ENCODE data around the gene ACTR3. TPM values are rescaled to one million over a fixed set of nuclear protein-coding genes. Genes with fewer than 3 reads are reported as not detected.
"Not testable (repeated sequence)": the region's sequence is repeated elsewhere in the genome, so short reads cannot be mapped to it uniquely, and the experiment has no call there.

The ACTR3 gene
- total RNA-seq, 1 experiment from 2014 or later: 340 TPM

GRCh38 chr2:113845261-113845660 is 44.6 kb upstream of the ACTR3 start:
- Mint-ChIP-seq H3K4me3 (ENCODE audit: unreplicated experiment) (no peak overlapping the region), H3K27me3 (ENCODE audit: insufficient read depth, unreplicated experiment) (no peaks in the 10 kb centered on the region), H3K9me3 (ENCODE audit: unreplicated experiment) (peaks cover 12% of the 10 kb centered on the region), H3K4me1 (ENCODE audit: low read depth, unreplicated experiment) (peaks cover 9% of the 10 kb centered on the region), H3K27ac (ENCODE audit: unreplicated experiment) (no peak overlapping the region), H3K36me3 (ENCODE audit: insufficient read depth, unreplicated experiment) (no peaks in the 10 kb centered on the region)
- TF ChIP-seq, protein P1, sequence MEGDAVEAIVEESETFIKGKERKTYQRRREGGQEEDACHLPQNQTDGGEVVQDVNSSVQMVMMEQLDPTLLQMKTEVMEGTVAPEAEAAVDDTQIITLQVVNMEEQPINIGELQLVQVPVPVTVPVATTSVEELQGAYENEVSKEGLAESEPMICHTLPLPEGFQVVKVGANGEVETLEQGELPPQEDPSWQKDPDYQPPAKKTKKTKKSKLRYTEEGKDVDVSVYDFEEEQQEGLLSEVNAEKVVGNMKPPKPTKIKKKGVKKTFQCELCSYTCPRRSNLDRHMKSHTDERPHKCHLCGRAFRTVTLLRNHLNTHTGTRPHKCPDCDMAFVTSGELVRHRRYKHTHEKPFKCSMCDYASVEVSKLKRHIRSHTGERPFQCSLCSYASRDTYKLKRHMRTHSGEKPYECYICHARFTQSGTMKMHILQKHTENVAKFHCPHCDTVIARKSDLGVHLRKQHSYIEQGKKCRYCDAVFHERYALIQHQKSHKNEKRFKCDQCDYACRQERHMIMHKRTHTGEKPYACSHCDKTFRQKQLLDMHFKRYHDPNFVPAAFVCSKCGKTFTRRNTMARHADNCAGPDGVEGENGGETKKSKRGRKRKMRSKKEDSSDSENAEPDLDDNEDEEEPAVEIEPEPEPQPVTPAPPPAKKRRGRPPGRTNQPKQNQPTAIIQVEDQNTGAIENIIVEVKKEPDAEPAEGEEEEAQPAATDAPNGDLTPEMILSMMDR (IDR thresholded peaks at IDR 0.05; ENCODE audit: insufficient read depth in 1 of 2, low read depth in 1 of 2, low read length in 1 of 2, severe bottlenecking in 1 of 2, unreplicated experiment in 1 of 2): no peak
- H3K27me3 ChIP-seq (replicated peaks; ENCODE audit: control insufficient read depth, insufficient read depth, low read length): no peaks in the 10 kb centered on the region
- peaks cover 9% of the 10 kb centered on the region for H3K4me1 ChIP-seq
- intact Hi-C loops (cut with micrococcal nuclease; ENCODE audit: unreplicated experiment): no loop called here
- peaks cover 7% of the 10 kb centered on the region; the same call in 1 of the 2 replicates for H3K9me3 ChIP-seq
- no TSS peak for BruUV-seq (replicated peaks)
- CTCF ChIA-PET: no interaction called here
- no peak overlapping the region for H3K4me3 ChIP-seq (ENCODE audit: low read depth, low read length)
- no peaks in the 10 kb centered on the region for H3K36me3 ChIP-seq (ENCODE audit: control insufficient read depth, insufficient read depth, low read length)
- POLR2A ChIA-PET: no interaction called here
- DNase-seq: no peak

DNA sequence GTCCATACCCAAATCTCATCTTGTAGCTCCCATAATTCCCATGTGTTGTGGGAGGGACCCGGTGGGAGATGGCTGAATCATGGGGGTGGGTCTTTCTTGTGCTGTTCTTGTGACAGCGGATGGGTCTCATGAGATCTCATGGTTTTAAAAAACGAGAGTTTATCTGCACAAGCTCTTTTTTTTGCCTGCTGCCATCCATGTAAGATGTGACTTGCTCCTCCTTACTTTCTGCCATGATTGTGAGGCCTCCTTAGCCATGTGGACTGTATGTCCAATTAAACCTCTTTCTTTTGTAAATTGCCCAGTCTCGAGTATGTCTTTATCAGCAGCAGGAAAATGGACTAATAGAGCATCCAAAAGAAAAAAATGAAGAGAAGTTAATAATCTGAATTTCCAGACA is 44.1 kb upstream of the ACTR3 start:
- H3K36me3 Mint-ChIP-seq (ENCODE audit: insufficient read depth, unreplicated experiment); H3K4me1 ChIP-seq; intact Hi-C loops (cut with micrococcal nuclease; ENCODE audit: unreplicated experiment); H3K4me3 Mint-ChIP-seq (ENCODE audit: unreplicated experiment); H3K9me3 ChIP-seq; BruUV-seq (replicated peaks); CTCF ChIA-PET; POLR2A ChIA-PET; H3K27me3 Mint-ChIP-seq (ENCODE audit: insufficient read depth, unreplicated experiment); DNase-seq; H3K4me3 ChIP-seq (ENCODE audit: low read depth, low read length); H3K36me3 ChIP-seq (ENCODE audit: control insufficient read depth, insufficient read depth, low read length); H3K27me3 ChIP-seq (replicated peaks; ENCODE audit: control insufficient read depth, insufficient read depth, low read length); H3K27ac Mint-ChIP-seq (ENCODE audit: unreplicated experiment): not testable (repeated sequence)
- Mint-ChIP-seq H3K9me3 (ENCODE audit: unreplicated experiment) (peaks cover 12% of the 10 kb centered on the region), H3K4me1 (ENCODE audit: low read depth, unreplicated experiment) (peaks cover 14% of the 10 kb centered on the region)

DNA sequence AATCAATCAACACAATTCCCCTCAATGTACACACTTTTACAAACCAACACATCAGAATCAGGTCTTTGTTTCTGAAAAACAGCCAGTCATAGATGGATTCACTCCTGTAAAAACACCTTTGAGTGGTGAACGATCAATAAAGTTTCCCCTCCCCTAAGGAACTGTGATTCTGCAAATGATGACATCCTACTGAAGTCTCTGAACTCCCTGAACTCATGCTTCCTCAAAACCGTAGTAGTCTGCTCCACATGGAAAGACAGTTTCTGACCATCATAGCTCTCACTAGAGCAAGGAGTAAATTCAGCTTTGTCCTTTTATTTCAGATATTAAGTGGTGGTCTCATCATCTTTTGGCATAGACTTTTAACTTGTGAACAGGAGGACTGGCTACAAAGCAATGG is 43.5 kb upstream of the ACTR3 start:
- Mint-ChIP-seq H3K27ac (ENCODE audit: unreplicated experiment) (no peak overlapping the region), H3K4me3 (ENCODE audit: unreplicated experiment) (no peak overlapping the region), H3K4me1 (ENCODE audit: low read depth, unreplicated experiment) (peaks cover 17% of the 10 kb centered on the region), H3K9me3 (ENCODE audit: unreplicated experiment) (peaks cover 12% of the 10 kb centered on the region), H3K27me3 (ENCODE audit: insufficient read depth, unreplicated experiment) (no peaks in the 10 kb centered on the region), H3K36me3 (ENCODE audit: insufficient read depth, unreplicated experiment) (no peaks in the 10 kb centered on the region)
- peaks cover 8% of the 10 kb centered on the region; the same call in 1 of the 2 replicates for H3K9me3 ChIP-seq
- no peak for DNase-seq
- H3K4me1 ChIP-seq: peaks cover 9% of the 10 kb centered on the region; the same call in 1 of the 2 replicates
- H3K36me3 ChIP-seq (ENCODE audit: control insufficient read depth, insufficient read depth, low read length): no peaks in the 10 kb centered on the region
- TF ChIP-seq, protein P1 (IDR thresholded peaks at IDR 0.05; ENCODE audit: insufficient read depth in 1 of 2, low read depth in 1 of 2, low read length in 1 of 2, severe bottlenecking in 1 of 2, unreplicated experiment in 1 of 2): no peak
- no TSS peak for BruUV-seq (replicated peaks)
- POLR2A ChIA-PET: no interaction called here
- CTCF ChIA-PET: no interaction called here
- H3K27me3 ChIP-seq (replicated peaks; ENCODE audit: control insufficient read depth, insufficient read depth, low read length): no peaks in the 10 kb centered on the region
- intact Hi-C loops (cut with micrococcal nuclease; ENCODE audit: unreplicated experiment): no loop called here
- H3K4me3 ChIP-seq (ENCODE audit: low read depth, low read length): no peak overlapping the region

- peaks cover 12% of the 10 kb centered on the region for H3K9me3 Mint-ChIP-seq (ENCODE audit: unreplicated experiment)
- no TSS peak for BruUV-seq (replicated peaks)
- Histone ChIP-seq H3K27me3 (replicated peaks; ENCODE audit: control insufficient read depth, insufficient read depth, low read length) (no peaks in the 10 kb centered on the region), H3K4me1 (peaks cover 9% of the 10 kb centered on the region; the same call in 1 of the 2 replicates), H3K9me3 (peaks cover 8% of the 10 kb centered on the region; the same call in 1 of the 2 replicates), H3K36me3 (ENCODE audit: control insufficient read depth, insufficient read depth, low read length) (no peaks in the 10 kb centered on the region), H3K4me3 (ENCODE audit: low read depth, low read length) (no peak overlapping the region)
- DNase-seq: no peak
- CTCF ChIA-PET: no interaction called here
- H3K4me1 Mint-ChIP-seq (ENCODE audit: low read depth, unreplicated experiment): peaks cover 17% of the 10 kb centered on the region
- POLR2A ChIA-PET: no interaction called here
- H3K4me3 Mint-ChIP-seq (ENCODE audit: unreplicated experiment): no peak overlapping the region
- no peak overlapping the region for H3K27ac Mint-ChIP-seq (ENCODE audit: unreplicated experiment)
- H3K27me3 Mint-ChIP-seq (ENCODE audit: insufficient read depth, unreplicated experiment): no peaks in the 10 kb centered on the region
- TF ChIP-seq, protein P1 (IDR thresholded peaks at IDR 0.05; ENCODE audit: insufficient read depth in 1 of 2, low read depth in 1 of 2, low read length in 1 of 2, severe bottlenecking in 1 of 2, unreplicated experiment in 1 of 2): no peak
- intact Hi-C loops (cut with micrococcal nuclease; ENCODE audit: unreplicated experiment): no loop called here
- no peaks in the 10 kb centered on the region for H3K36me3 Mint-ChIP-seq (ENCODE audit: insufficient read depth, unreplicated experiment)
These were observed 42.7 kb upstream of the ACTR3 start for GRCh38 chr2:113847144-113847543.

Measured in Caco-2 (cell line).